HepG2 (cell line): ENCODE data around the gene DDX49. TPM values are rescaled to one million over a fixed set of nuclear protein-coding genes. Genes with fewer than 3 reads are reported as not detected.

Experiments
- ATAC-seq: fragments of 200-7000 bp; cut with Tn5 transposase; 3 replicates; pipeline ENCODE4 v1.9.1; 2020; ENCODE audit warnings: mild to moderate bottlenecking, moderate library complexity
- BruUV-seq: library from RNA; stranded (reverse); fragments of 400-500 nt; replicated peaks from 2 replicates; lab custom pipeline; 2021; lab: Mats Ljungman, UMichigan
- CTCF ChIA-PET: fragments of 300-600 bp; formaldehyde crosslinking; extraction: SDS; loops from one replicate; lab custom pipeline; 2021; ENCODE audit warnings: low total read pairs, inconsistent platforms, low intra/inter-chr PET ratio; lab: Yijun Ruan, JAX
- POLR2A ChIA-PET: fragments of 350-600 bp; sonication (Branson Sonifier 250); formaldehyde crosslinking; loops from one replicate; lab custom pipeline; 2020; ENCODE audit warnings: antibody characterized with exemption, inconsistent platforms; lab: Yijun Ruan, JAX
- DNase-seq: peaks from one replicate; pipeline ENCODE4 v3.0.0-alpha.2; 2015; ENCODE audit warnings: low spot score
- FAIRE-seq: peaks from 3 replicates; lab custom pipeline; 2011; peaks lifted over from hg19 to GRCh38; lab: Jason Lieb, UNC
- H2AFZ ChIP-seq: one replicate; pipeline ENCODE4 v1.6.1; 2011; ENCODE audit warnings: low read length, inconsistent platforms
- H3K27ac ChIP-seq: fragments of 300-600 bp; 3 replicates; pipeline ENCODE4 v1.8.0; 2011; ENCODE audit warnings: mixed run types, mild to moderate bottlenecking, mixed read lengths, low read length, inconsistent platforms; ENCODE audit not compliant: insufficient read depth; ENCODE audit errors: extremely low read length
- H3K27me3 ChIP-seq, 2 experiments: fragments of 200-600 bp in 1 of 2; 2 replicates in 1 of 2; 3 replicates in 1 of 2; pipeline versions ENCODE4 v1.6.0 to v1.8.0; 2011; ENCODE audit warnings: low read length in 2 of 2, mild to moderate bottlenecking in 2 of 2, moderate library complexity in 2 of 2, inconsistent platforms in 1 of 2; ENCODE audit not compliant: insufficient read depth in 2 of 2, control insufficient read depth in 1 of 2
- H3K36me3 ChIP-seq, 2 experiments: fragments of 200-600 bp in 1 of 2; replicated peaks in 1 of 2; 2 replicates in 1 of 2; 3 replicates in 1 of 2; pipeline versions ENCODE4 v1.5.1 to v1.8.0; 2011; ENCODE audit warnings: low read length in 2 of 2, inconsistent platforms in 1 of 2; ENCODE audit not compliant: insufficient read depth in 2 of 2, control insufficient read depth in 1 of 2
- H3K4me1 ChIP-seq: 2 replicates; pipeline ENCODE4 v1.5.1; 2012; ENCODE audit warnings: low read length, inconsistent platforms; ENCODE audit not compliant: insufficient read depth
- H3K4me2 ChIP-seq: 2 replicates; pipeline ENCODE4 v1.6.0; 2011; ENCODE audit warnings: low read depth, low read length, inconsistent platforms
- H3K4me3 ChIP-seq, 3 experiments: fragments of 200-600 bp in 1 of 3; sonication (generic), shearing (Covaris generic) in 1 of 3; replicated peaks in 1 of 3; 2 replicates each; pipeline ENCODE4 v1.5.1; 2011 to 2016; ENCODE audit warnings: low read length in 3 of 3, inconsistent platforms in 2 of 3, low read depth in 2 of 3, mild to moderate bottlenecking in 2 of 3, control low read depth in 1 of 3, mixed read lengths in 1 of 3; ENCODE audit not compliant: insufficient read depth in 1 of 3
- H3K79me2 ChIP-seq: one replicate; pipeline ENCODE4 v1.6.1; 2011; ENCODE audit warnings: low read length, inconsistent platforms; ENCODE audit not compliant: insufficient read depth
- H3K9ac ChIP-seq: 2 replicates; pipeline ENCODE4 v1.6.0; 2011; ENCODE audit warnings: mild to moderate bottlenecking, low read depth, low read length, inconsistent platforms; ENCODE audit not compliant: insufficient read depth
- H3K9me3 ChIP-seq: 2 replicates; pipeline ENCODE4 v1.5.1; 2012; ENCODE audit warnings: mild to moderate bottlenecking, low read length
- H4K20me1 ChIP-seq: 2 replicates; pipeline ENCODE4 v1.6.0; 2011; ENCODE audit warnings: inconsistent platforms, mild to moderate bottlenecking, low read length, moderate library complexity; ENCODE audit not compliant: insufficient read depth
- ARNT2 ChIP-seq: sonication (generic); formaldehyde crosslinking; IDR thresholded peaks from 2 replicates; pipeline ENCODE4 v1.8.0; 2022; ENCODE audit warnings: mild to moderate bottlenecking, low read depth, missing genetic modification reagents, moderate library complexity
- ARNTL ChIP-seq: sonication (generic); formaldehyde crosslinking; IDR thresholded peaks from 2 replicates; pipeline ENCODE4 v1.4.0; 2020; ENCODE audit warnings: mild to moderate bottlenecking, missing genetic modification reagents
- BCL3 ChIP-seq: sonication (generic); formaldehyde crosslinking; IDR thresholded peaks from 2 replicates; pipeline ENCODE4 v1.5.1; 2020; ENCODE audit warnings: mild to moderate bottlenecking, missing genetic modification reagents, moderate library complexity
- HBP1 ChIP-seq: IDR thresholded peaks from 2 replicates; pipeline ENCODE4 v1.6.1; 2016; ENCODE audit warnings: low read depth, control low read depth
- HMG20B ChIP-seq: conservative IDR thresholded peaks from 2 replicates; pipeline ENCODE4 v1.6.1; 2016; ENCODE audit warnings: missing genetic modification reagents, missing compliant biosample characterization
- KDM2A ChIP-seq: sonication (generic); formaldehyde crosslinking; IDR thresholded peaks from 2 replicates; pipeline ENCODE4 v1.4.0; 2020; ENCODE audit warnings: low read depth, missing genetic modification reagents, borderline replicate concordance
- MTF2 ChIP-seq: sonication (generic); formaldehyde crosslinking; IDR thresholded peaks from 2 replicates; pipeline ENCODE4 v1.5.0; 2020; ENCODE audit warnings: missing genetic modification reagents, borderline replicate concordance
- RXRB ChIP-seq: IDR thresholded peaks from 2 replicates; pipeline ENCODE4 v1.6.1; 2016; ENCODE audit warnings: borderline replicate concordance, missing genetic modification reagents, missing compliant biosample characterization
- ZBTB20 ChIP-seq: sonication (generic); formaldehyde crosslinking; IDR thresholded peaks from 2 replicates; pipeline ENCODE4 v1.8.1; 2023; ENCODE audit warnings: missing genetic modification reagents, low read depth, mild to moderate bottlenecking, borderline replicate concordance
- ZMAT5 ChIP-seq: sonication (generic); formaldehyde crosslinking; IDR thresholded peaks from 2 replicates; pipeline ENCODE4 v1.5.0; 2020; ENCODE audit warnings: mild to moderate bottlenecking, low read depth, missing genetic modification reagents, borderline replicate concordance
- ZNF124 ChIP-seq: sonication (generic); formaldehyde crosslinking; IDR thresholded peaks from 2 replicates; pipeline ENCODE4 v1.4.0; 2020; ENCODE audit warnings: missing genetic modification reagents
- ZNF383 ChIP-seq: sonication (generic); formaldehyde crosslinking; IDR thresholded peaks from 2 replicates; pipeline ENCODE4 v1.4.0; 2020; ENCODE audit warnings: missing genetic modification reagents, mild to moderate bottlenecking, borderline replicate concordance
- ZNF503 ChIP-seq: sonication (generic); formaldehyde crosslinking; IDR thresholded peaks from 2 replicates; pipeline ENCODE4 v1.4.0; 2020; ENCODE audit warnings: missing genetic modification reagents
- ZNF512B ChIP-seq: sonication (generic); formaldehyde crosslinking; IDR thresholded peaks from 2 replicates; pipeline ENCODE4 v1.5.1; 2020; ENCODE audit warnings: missing genetic modification reagents, mild to moderate bottlenecking, borderline replicate concordance
- ZNF678 ChIP-seq: sonication (generic); formaldehyde crosslinking; IDR thresholded peaks from 2 replicates; pipeline ENCODE4 v1.4.0; 2020; ENCODE audit warnings: mild to moderate bottlenecking, missing genetic modification reagents
- WGBS: methylation state at CpG from one replicate; pipeline ENCODE4 v1.1.6; 2017; ENCODE audit warnings: low lambda C conversion rate; 5-methylcytosine and 5-hydroxymethylcytosine counted together
- in situ Hi-C: cut with HindIII; loops from 2 replicates; pipeline ENCODE4 v1.10.0; 2017; ENCODE audit warnings: low pct_unique_long_range_greater_than_20kb; ENCODE audit not compliant: extremely low pct_ligation_motif_present
- intact Hi-C: fragments of 100-400 bp; cut with micrococcal nuclease; formaldehyde crosslinking; loops from one replicate; pipeline ENCODE4 v1.10.0; 2022; ENCODE audit not compliant: unreplicated experiment
- polyA plus RNA-seq, 8 experiments: library from polyadenylated mRNA; depleted of rRNA in 3 of 8; stranded (reverse) in 7 of 8; unstranded in 1 of 8; fragments of >200 nt; fragmentation: Illumina TruSeq in 4 of 8; extraction: Trizol in 4 of 8; gene quantifications; 2 replicates each; pipeline versions ENCODE4 v1.2.1 to v1.2.3, GENCODE V29; 2011 to 2016; ENCODE audit warnings: low read depth in 4 of 8, missing spikeins in 1 of 8, mixed read lengths in 1 of 8; ENCODE audit not compliant: insufficient read depth in 1 of 8
- total RNA-seq, 5 experiments: library from RNA; depleted of rRNA; stranded (reverse); fragments of >200 nt; fragmentation: Illumina TruSeq; extraction: Trizol; gene quantifications; 2 replicates each; pipeline ENCODE4 v1.2.3, GENCODE V29; 2016; ENCODE audit warnings: low read depth in 1 of 5

DDX49 gene
- total and polyA plus RNA-seq, 2 of the 13 experiments (the other 11 are each of a cell fraction or from before 2014, with no cell fraction given): 27.0 to 46.2 TPM

GRCh38 chr19:18871543-18871942 is 48.0 kb upstream of the DDX49 start:
- Histone ChIP-seq H3K9ac (no peak overlapping the region), H2AFZ (no peak overlapping the region), H3K4me1 (peaks cover 31% of the 10 kb centered on the region), H3K36me3 (peaks cover 6 to 18% of the 10 kb centered on the region in 2 experiments; a peak in 4 of 5 replicates), H3K9me3 (no peaks in the 10 kb centered on the region), H3K4me3 (no peak overlapping the region), H3K4me2 (no peak overlapping the region), H3K79me2 (no peaks in the 10 kb centered on the region), H4K20me1 (no peaks in the 10 kb centered on the region), H3K27me3 (no peaks in the 10 kb centered on the region), H3K27ac (no peak overlapping the region)
- ChIA-PET POLR2A (no interaction called here), CTCF (no interaction called here)
- in situ Hi-C loops: no loop called here
- DNase-seq (no peak), FAIRE-seq (no peak), ATAC-seq (no peak)
- no TSS peak for BruUV-seq
- intact Hi-C loops: no loop called here
- 61% methylated on average over 7 of the region's 7 CpGs for WGBS
- TF ChIP-seq ZNF678 (CRISPR knock-in tag) (no peak), ARNT2 (CRISPR knock-in tag) (no peak), ZNF383 (CRISPR knock-in tag) (no peak), HBP1 (no peak), BCL3 (CRISPR knock-in tag) (no peak), ZNF503 (no peak), ZNF124 (CRISPR knock-in tag) (no peak), MTF2 (CRISPR knock-in tag) (no peak), ARNTL (CRISPR knock-in tag) (no peak), HMG20B (CRISPR knock-in tag) (no peak), KDM2A (CRISPR knock-in tag) (no peak), RXRB (CRISPR knock-in tag) (no peak), ZNF512B (CRISPR knock-in tag) (no peak), ZBTB20 (CRISPR knock-in tag) (no peak), ZMAT5 (CRISPR knock-in tag) (no peak)
